ENCODE results near the gene RNF220.

Gene RNF220

GRCh38 chr1:44546403-44547053 lies 141.5 kb downstream of the RNF220 start:
- Histone ChIP-seq H3K27me3 (ENCODE audit: control insufficient read depth in 1 of 2, insufficient read depth in 2 of 2, low read length in 2 of 2) (peaks cover 0 to 3% of the 10 kb centered on the region in 2 donors), H3K27ac (ENCODE audit: low read depth, low read length) (no peak overlapping the region), H3K4me1 (ENCODE audit: control insufficient read depth in 1 of 2, insufficient read depth in 2 of 2, low read length in 2 of 2) (peaks cover 0 to 5% of the 10 kb centered on the region in 2 donors), H3K36me3 (ENCODE audit: control insufficient read depth in 1 of 2, insufficient read depth in 2 of 2, low read length in 2 of 2) (no peaks in the 10 kb centered on the region), H3K9ac (ENCODE audit: low read depth in 1 of 2, low read length in 2 of 2) (no peak overlapping the region), H3K4me3 (ENCODE audit: low read depth in 1 of 2, low read length in 2 of 2) (no peak overlapping the region), H3K9me3 (ENCODE audit: control insufficient read depth in 1 of 2, low read length in 2 of 2) (no peaks in the 10 kb centered on the region)

- H3K4me3 ChIP-seq (ENCODE audit: low read depth in 1 of 2, low read length in 2 of 2), result no peak overlapping the region
- no peaks in the 10 kb centered on the region for H3K36me3 ChIP-seq (ENCODE audit: control insufficient read depth in 1 of 2, insufficient read depth in 2 of 2, low read length in 2 of 2)
- H3K9me3 ChIP-seq (ENCODE audit: control insufficient read depth in 1 of 2, low read length in 2 of 2), result no peaks in the 10 kb centered on the region
- peaks cover 0 to 3% of the 10 kb centered on the region in 2 donors for H3K27me3 ChIP-seq (ENCODE audit: control insufficient read depth in 1 of 2, insufficient read depth in 2 of 2, low read length in 2 of 2)
- H3K4me1 ChIP-seq (ENCODE audit: control insufficient read depth in 1 of 2, insufficient read depth in 2 of 2, low read length in 2 of 2), result peaks cover 0 to 5% of the 10 kb centered on the region in 2 donors
- H3K9ac ChIP-seq (ENCODE audit: low read depth in 1 of 2, low read length in 2 of 2), result no peak overlapping the region
- no peak overlapping the region for H3K27ac ChIP-seq (ENCODE audit: low read depth, low read length)
These were observed 142.3 kb downstream of the RNF220 start for GRCh38 chr1:44547361-44547760.

GRCh38 chr1:44547837-44548236 lies 142.8 kb downstream of the RNF220 start:
- Histone ChIP-seq H3K9me3 (ENCODE audit: control insufficient read depth in 1 of 2, low read length in 2 of 2) (no peaks in the 10 kb centered on the region), H3K9ac (ENCODE audit: low read depth in 1 of 2, low read length in 2 of 2) (no peak overlapping the region), H3K27me3 (ENCODE audit: control insufficient read depth in 1 of 2, insufficient read depth in 2 of 2, low read length in 2 of 2) (peaks cover 0 to 3% of the 10 kb centered on the region in 2 donors), H3K4me1 (ENCODE audit: control insufficient read depth in 1 of 2, insufficient read depth in 2 of 2, low read length in 2 of 2) (peaks cover 0 to 5% of the 10 kb centered on the region in 2 donors), H3K36me3 (ENCODE audit: control insufficient read depth in 1 of 2, insufficient read depth in 2 of 2, low read length in 2 of 2) (no peaks in the 10 kb centered on the region), H3K27ac (ENCODE audit: low read depth, low read length) (no peak overlapping the region), H3K4me3 (ENCODE audit: low read depth in 1 of 2, low read length in 2 of 2) (no peak overlapping the region)

- H3K4me1 ChIP-seq (ENCODE audit: control insufficient read depth in 1 of 2, insufficient read depth in 2 of 2, low read length in 2 of 2), result peaks cover 0 to 5% of the 10 kb centered on the region in 2 donors
- H3K27ac ChIP-seq (ENCODE audit: low read depth, low read length), result no peak overlapping the region
- H3K36me3 ChIP-seq (ENCODE audit: control insufficient read depth in 1 of 2, insufficient read depth in 2 of 2, low read length in 2 of 2), result no peaks in the 10 kb centered on the region
- H3K9me3 ChIP-seq (ENCODE audit: control insufficient read depth in 1 of 2, low read length in 2 of 2), result no peaks in the 10 kb centered on the region
- H3K27me3 ChIP-seq (ENCODE audit: control insufficient read depth in 1 of 2, insufficient read depth in 2 of 2, low read length in 2 of 2), result no peaks in the 10 kb centered on the region
- no peak overlapping the region for H3K9ac ChIP-seq (ENCODE audit: low read depth in 1 of 2, low read length in 2 of 2)
- H3K4me3 ChIP-seq (ENCODE audit: low read depth in 1 of 2, low read length in 2 of 2), result no peak overlapping the region
These were observed 144.5 kb downstream of the RNF220 start for GRCh38 chr1:44549510-44549909.

GRCh38 chr1:44553127-44553758 lies 148.2 kb downstream of the RNF220 start:
- no peak overlapping the region for H3K9ac ChIP-seq (ENCODE audit: low read depth in 1 of 2, low read length in 2 of 2)
- no peaks in the 10 kb centered on the region for H3K27me3 ChIP-seq (ENCODE audit: control insufficient read depth in 1 of 2, insufficient read depth in 2 of 2, low read length in 2 of 2)
- H3K9me3 ChIP-seq (ENCODE audit: control insufficient read depth in 1 of 2, low read length in 2 of 2), result no peaks in the 10 kb centered on the region
- no peaks in the 10 kb centered on the region for H3K36me3 ChIP-seq (ENCODE audit: control insufficient read depth in 1 of 2, insufficient read depth in 2 of 2, low read length in 2 of 2)
- H3K4me3 ChIP-seq (ENCODE audit: low read depth in 1 of 2, low read length in 2 of 2), result no peak overlapping the region
- no peak overlapping the region for H3K27ac ChIP-seq (ENCODE audit: low read depth, low read length)
- no peaks in the 10 kb centered on the region for H3K4me1 ChIP-seq (ENCODE audit: control insufficient read depth in 1 of 2, insufficient read depth in 2 of 2, low read length in 2 of 2)

GRCh38 chr1:44553771-44554170 lies 148.7 kb downstream of the RNF220 start:
- H3K9me3 ChIP-seq (ENCODE audit: control insufficient read depth in 1 of 2, low read length in 2 of 2), result no peaks in the 10 kb centered on the region
- H3K27me3 ChIP-seq (ENCODE audit: control insufficient read depth in 1 of 2, insufficient read depth in 2 of 2, low read length in 2 of 2), result no peaks in the 10 kb centered on the region
- H3K36me3 ChIP-seq (ENCODE audit: control insufficient read depth in 1 of 2, insufficient read depth in 2 of 2, low read length in 2 of 2), result no peaks in the 10 kb centered on the region
- no peaks in the 10 kb centered on the region for H3K4me1 ChIP-seq (ENCODE audit: control insufficient read depth in 1 of 2, insufficient read depth in 2 of 2, low read length in 2 of 2)
- H3K27ac ChIP-seq (ENCODE audit: low read depth, low read length), result no peak overlapping the region
- no peak overlapping the region for H3K9ac ChIP-seq (ENCODE audit: low read depth in 1 of 2, low read length in 2 of 2)
- H3K4me3 ChIP-seq (ENCODE audit: low read depth in 1 of 2, low read length in 2 of 2), result no peak overlapping the region

GRCh38 chr1:44554706-44555105 lies 149.7 kb downstream of the RNF220 start:
- H3K9ac ChIP-seq (ENCODE audit: low read depth in 1 of 2, low read length in 2 of 2), result no peak overlapping the region
- H3K4me1 ChIP-seq (ENCODE audit: control insufficient read depth in 1 of 2, insufficient read depth in 2 of 2, low read length in 2 of 2), result no peaks in the 10 kb centered on the region
- no peaks in the 10 kb centered on the region for H3K36me3 ChIP-seq (ENCODE audit: control insufficient read depth in 1 of 2, insufficient read depth in 2 of 2, low read length in 2 of 2)
- H3K27me3 ChIP-seq (ENCODE audit: control insufficient read depth in 1 of 2, insufficient read depth in 2 of 2, low read length in 2 of 2), result no peaks in the 10 kb centered on the region
- no peak overlapping the region for H3K4me3 ChIP-seq (ENCODE audit: low read depth in 1 of 2, low read length in 2 of 2)
- H3K27ac ChIP-seq (ENCODE audit: low read depth, low read length), result no peak overlapping the region
- no peaks in the 10 kb centered on the region for H3K9me3 ChIP-seq (ENCODE audit: control insufficient read depth in 1 of 2, low read length in 2 of 2)

- no peak overlapping the region for H3K4me3 ChIP-seq (ENCODE audit: low read depth in 1 of 2, low read length in 2 of 2)
- H3K9ac ChIP-seq (ENCODE audit: low read depth in 1 of 2, low read length in 2 of 2), result no peak overlapping the region
- H3K9me3 ChIP-seq (ENCODE audit: control insufficient read depth in 1 of 2, low read length in 2 of 2), result no peaks in the 10 kb centered on the region
- H3K27me3 ChIP-seq (ENCODE audit: control insufficient read depth in 1 of 2, insufficient read depth in 2 of 2, low read length in 2 of 2), result no peaks in the 10 kb centered on the region
- no peak overlapping the region for H3K27ac ChIP-seq (ENCODE audit: low read depth, low read length)
- H3K4me1 ChIP-seq (ENCODE audit: control insufficient read depth in 1 of 2, insufficient read depth in 2 of 2, low read length in 2 of 2), result no peaks in the 10 kb centered on the region
- no peaks in the 10 kb centered on the region for H3K36me3 ChIP-seq (ENCODE audit: control insufficient read depth in 1 of 2, insufficient read depth in 2 of 2, low read length in 2 of 2)
These were observed 152.7 kb downstream of the RNF220 start for GRCh38 chr1:44557778-44558177.

GRCh38 chr1:44558883-44559282 lies 153.8 kb downstream of the RNF220 start:
- Histone ChIP-seq H3K27ac (ENCODE audit: low read depth, low read length) (no peak overlapping the region), H3K9ac (ENCODE audit: low read depth in 1 of 2, low read length in 2 of 2) (no peak overlapping the region), H3K36me3 (ENCODE audit: control insufficient read depth in 1 of 2, insufficient read depth in 2 of 2, low read length in 2 of 2) (no peaks in the 10 kb centered on the region), H3K27me3 (ENCODE audit: control insufficient read depth in 1 of 2, insufficient read depth in 2 of 2, low read length in 2 of 2) (peaks cover 0 to 2% of the 10 kb centered on the region in 2 donors), H3K9me3 (ENCODE audit: control insufficient read depth in 1 of 2, low read length in 2 of 2) (no peaks in the 10 kb centered on the region), H3K4me1 (ENCODE audit: control insufficient read depth in 1 of 2, insufficient read depth in 2 of 2, low read length in 2 of 2) (no peaks in the 10 kb centered on the region), H3K4me3 (ENCODE audit: low read depth in 1 of 2, low read length in 2 of 2) (no peak overlapping the region)

GRCh38 chr1:44559330-44559729 lies 154.3 kb downstream of the RNF220 start:
- Histone ChIP-seq H3K9ac (ENCODE audit: low read depth in 1 of 2, low read length in 2 of 2) (no peak overlapping the region), H3K27me3 (ENCODE audit: control insufficient read depth in 1 of 2, insufficient read depth in 2 of 2, low read length in 2 of 2) (peaks cover 0 to 4% of the 10 kb centered on the region in 2 donors), H3K27ac (ENCODE audit: low read depth, low read length) (no peak overlapping the region), H3K36me3 (ENCODE audit: control insufficient read depth in 1 of 2, insufficient read depth in 2 of 2, low read length in 2 of 2) (no peaks in the 10 kb centered on the region), H3K9me3 (ENCODE audit: control insufficient read depth in 1 of 2, low read length in 2 of 2) (no peaks in the 10 kb centered on the region), H3K4me3 (ENCODE audit: low read depth in 1 of 2, low read length in 2 of 2) (no peak overlapping the region), H3K4me1 (ENCODE audit: control insufficient read depth in 1 of 2, insufficient read depth in 2 of 2, low read length in 2 of 2) (no peaks in the 10 kb centered on the region)

Data from duodenal mucosa (tissue), 2 donors.